ENCODE data around the gene CLMN. TPM values are rescaled to one million over a fixed set of nuclear protein-coding genes. Genes with fewer than 3 reads are reported as not detected.

The CLMN gene
- total RNA-seq, 1 donor from 2014 or later = 25.3 TPM

- TF ChIP-seq CTCF (IDR thresholded peaks at IDR 0.05; ENCODE audit: unreplicated experiment) = no peak
- H3K4me1 Mint-ChIP-seq (ENCODE audit: low read depth) = peaks cover 1% of the 10 kb centered on the region
- H3K27me3 Mint-ChIP-seq = no peaks in the 10 kb centered on the region
- H3K27ac Mint-ChIP-seq = no peak overlapping the region
- DNase-seq (ENCODE audit: low spot score, unreplicated experiment) = no peak
- no peak overlapping the region for H3K4me3 Mint-ChIP-seq (ENCODE audit: low read depth)
- H3K36me3 Mint-ChIP-seq (ENCODE audit: insufficient read depth) = peaks cover 7% of the 10 kb centered on the region
- peaks cover 11% of the 10 kb centered on the region for H3K9me3 Mint-ChIP-seq (ENCODE audit: low read depth)
Measured at GRCh38 chr14:95281560-95282176, 38.0 kb downstream of the CLMN start.

GRCh38 chr14:95275494-95275893, 44.2 kb downstream of the CLMN start:
- Mint-ChIP-seq H3K4me1 (ENCODE audit: low read depth) (peaks cover 19% of the 10 kb centered on the region), H3K4me3 (ENCODE audit: low read depth) (no peak overlapping the region), H3K9me3 (ENCODE audit: low read depth) (peaks cover 3% of the 10 kb centered on the region), H3K27me3 (no peaks in the 10 kb centered on the region), H3K27ac (no peak overlapping the region), H3K36me3 (ENCODE audit: insufficient read depth) (peaks cover 1% of the 10 kb centered on the region)
- TF ChIP-seq CTCF (IDR thresholded peaks at IDR 0.05; ENCODE audit: unreplicated experiment) = no peak
- no peak for DNase-seq (ENCODE audit: low spot score, unreplicated experiment)

- peaks cover 1% of the 10 kb centered on the region for H3K36me3 Mint-ChIP-seq (ENCODE audit: insufficient read depth)
- DNase-seq (ENCODE audit: low spot score, unreplicated experiment) = no peak
- H3K27me3 Mint-ChIP-seq = no peaks in the 10 kb centered on the region
- no peak for TF ChIP-seq CTCF (IDR thresholded peaks at IDR 0.05; ENCODE audit: unreplicated experiment)
- no peak overlapping the region for H3K4me3 Mint-ChIP-seq (ENCODE audit: low read depth)
- peaks cover 19% of the 10 kb centered on the region for H3K4me1 Mint-ChIP-seq (ENCODE audit: low read depth)
- H3K9me3 Mint-ChIP-seq (ENCODE audit: low read depth) = peaks cover 3% of the 10 kb centered on the region
- no peak overlapping the region for H3K27ac Mint-ChIP-seq
Measured at GRCh38 chr14:95274874-95275273, 44.8 kb downstream of the CLMN start.

- peaks cover 3% of the 10 kb centered on the region for H3K9me3 Mint-ChIP-seq (ENCODE audit: low read depth)
- no peaks in the 10 kb centered on the region for H3K27me3 Mint-ChIP-seq
- peaks cover 19% of the 10 kb centered on the region for H3K4me1 Mint-ChIP-seq (ENCODE audit: low read depth)
- no peak for DNase-seq (ENCODE audit: low spot score, unreplicated experiment)
- TF ChIP-seq CTCF (IDR thresholded peaks at IDR 0.05; ENCODE audit: unreplicated experiment) = no peak
- H3K27ac Mint-ChIP-seq = no peak overlapping the region
- peaks cover 1% of the 10 kb centered on the region for H3K36me3 Mint-ChIP-seq (ENCODE audit: insufficient read depth)
- H3K4me3 Mint-ChIP-seq (ENCODE audit: low read depth) = no peak overlapping the region
Measured at GRCh38 chr14:95274279-95274678, 45.4 kb downstream of the CLMN start.

- no peak for TF ChIP-seq CTCF (IDR thresholded peaks at IDR 0.05; ENCODE audit: unreplicated experiment)
- Mint-ChIP-seq H3K4me1 (ENCODE audit: low read depth) (peaks cover 19% of the 10 kb centered on the region), H3K4me3 (ENCODE audit: low read depth) (peak overlapping the region; percentile 1), H3K36me3 (ENCODE audit: insufficient read depth) (peaks cover 1% of the 10 kb centered on the region), H3K9me3 (ENCODE audit: low read depth) (peaks cover 2% of the 10 kb centered on the region), H3K27ac (peak overlapping the region; percentile 6), H3K27me3 (no peaks in the 10 kb centered on the region)
- no peak for DNase-seq (ENCODE audit: low spot score, unreplicated experiment)
Measured at GRCh38 chr14:95273001-95273978, 46.4 kb downstream of the CLMN start.
